ENCODE results near the gene UBE2V1. TPM values are rescaled to one million over a fixed set of nuclear protein-coding genes. Genes with fewer than 3 reads are reported as not detected.

UBE2V1 gene
- total RNA-seq, 2 donors from 2014 or later = 47.1 to 64.7 TPM

GRCh38 chr20:50141018-50141675 lies 28.2 kb upstream of the UBE2V1 start:
- 77% methylated on average over 6 of the region's 6 CpGs for WGBS
- intact Hi-C loops (cut with DNase I) = no loop called here
- DNase-seq (ENCODE audit: low spot score) = no peak
- Histone ChIP-seq H3K9me3 (no peaks in the 10 kb centered on the region), H3K4me3 (no peak overlapping the region), H3K27ac (peak overlapping the region; percentile 4 to 67), H3K36me3 (no peaks in the 10 kb centered on the region), H3K4me1 (replicated peaks) (peaks cover 28% of the 10 kb centered on the region), H3K27me3 (replicated peaks; ENCODE audit: insufficient read depth) (no peaks in the 10 kb centered on the region)
- TF ChIP-seq POLR2AphosphoS5 (IDR thresholded peaks at IDR 0.05) (no peak), POLR2A (IDR thresholded peaks at IDR 0.05) (no peak)
- TF ChIP-seq, protein P1, sequence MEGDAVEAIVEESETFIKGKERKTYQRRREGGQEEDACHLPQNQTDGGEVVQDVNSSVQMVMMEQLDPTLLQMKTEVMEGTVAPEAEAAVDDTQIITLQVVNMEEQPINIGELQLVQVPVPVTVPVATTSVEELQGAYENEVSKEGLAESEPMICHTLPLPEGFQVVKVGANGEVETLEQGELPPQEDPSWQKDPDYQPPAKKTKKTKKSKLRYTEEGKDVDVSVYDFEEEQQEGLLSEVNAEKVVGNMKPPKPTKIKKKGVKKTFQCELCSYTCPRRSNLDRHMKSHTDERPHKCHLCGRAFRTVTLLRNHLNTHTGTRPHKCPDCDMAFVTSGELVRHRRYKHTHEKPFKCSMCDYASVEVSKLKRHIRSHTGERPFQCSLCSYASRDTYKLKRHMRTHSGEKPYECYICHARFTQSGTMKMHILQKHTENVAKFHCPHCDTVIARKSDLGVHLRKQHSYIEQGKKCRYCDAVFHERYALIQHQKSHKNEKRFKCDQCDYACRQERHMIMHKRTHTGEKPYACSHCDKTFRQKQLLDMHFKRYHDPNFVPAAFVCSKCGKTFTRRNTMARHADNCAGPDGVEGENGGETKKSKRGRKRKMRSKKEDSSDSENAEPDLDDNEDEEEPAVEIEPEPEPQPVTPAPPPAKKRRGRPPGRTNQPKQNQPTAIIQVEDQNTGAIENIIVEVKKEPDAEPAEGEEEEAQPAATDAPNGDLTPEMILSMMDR (IDR thresholded peaks at IDR 0.05) = no peak

- 77% methylated on average over 11 of the region's 11 CpGs for WGBS
- no peak for TF ChIP-seq POLR2A (IDR thresholded peaks at IDR 0.05)
- TF ChIP-seq POLR2AphosphoS5 (IDR thresholded peaks at IDR 0.05) = no peak
- TF ChIP-seq, protein P1 (IDR thresholded peaks at IDR 0.05) = no peak
- Histone ChIP-seq H3K9me3 (no peaks in the 10 kb centered on the region), H3K27me3 (replicated peaks; ENCODE audit: insufficient read depth) (no peaks in the 10 kb centered on the region), H3K27ac (no peak overlapping the region), H3K36me3 (no peaks in the 10 kb centered on the region), H3K4me3 (no peak overlapping the region), H3K4me1 (replicated peaks) (peaks cover 28% of the 10 kb centered on the region)
- no peak for DNase-seq (ENCODE audit: low spot score)
- intact Hi-C loops (cut with DNase I) = no loop called here
Observed at GRCh38 chr20:50140339-50140859, 27.4 kb upstream of the UBE2V1 start.

- no peak overlapping the region for H3K4me3 ChIP-seq
- WGBS = 66% methylated on average over 27 of the region's 29 CpGs
- H3K27ac ChIP-seq = peak overlapping the region; percentile 15 to 30
- no peaks in the 10 kb centered on the region for H3K36me3 ChIP-seq
- DNase-seq (ENCODE audit: low spot score) = no peak
- no peaks in the 10 kb centered on the region for H3K27me3 ChIP-seq (replicated peaks; ENCODE audit: insufficient read depth)
- intact Hi-C loops (cut with DNase I) = no loop called here
- TF ChIP-seq POLR2AphosphoS5 (IDR thresholded peaks at IDR 0.05) (no peak), POLR2A (IDR thresholded peaks at IDR 0.05) (no peak)
- TF ChIP-seq, protein P1 (IDR thresholded peaks at IDR 0.05) = no peak
- peaks cover 25% of the 10 kb centered on the region for H3K4me1 ChIP-seq (replicated peaks)
- no peaks in the 10 kb centered on the region for H3K9me3 ChIP-seq
Observed at GRCh38 chr20:50138479-50139393, 25.8 kb upstream of the UBE2V1 start.

DNA sequence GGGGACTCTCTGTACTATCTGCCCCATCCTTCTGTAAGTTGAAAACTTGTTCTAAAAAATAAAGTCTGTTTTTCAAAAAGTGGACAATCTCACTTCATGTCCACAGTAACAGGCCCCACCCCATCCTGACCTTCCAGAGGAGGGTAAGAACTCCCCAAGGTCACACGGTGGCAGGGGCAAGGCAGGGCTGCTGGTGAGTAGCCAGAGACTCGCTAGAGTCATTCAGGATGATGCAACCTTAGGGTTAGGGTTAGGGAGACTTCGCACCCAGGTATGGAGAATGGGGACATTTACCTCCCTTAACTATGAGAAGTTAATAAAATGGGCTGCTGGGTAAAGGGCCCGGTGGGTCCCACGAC lies 25.1 kb upstream of the UBE2V1 start:
- TF ChIP-seq, protein P1 (IDR thresholded peaks at IDR 0.05) = no peak
- no peak for TF ChIP-seq POLR2A (IDR thresholded peaks at IDR 0.05)
- no peak for TF ChIP-seq POLR2AphosphoS5 (IDR thresholded peaks at IDR 0.05)

More for the DNA sequence above, 25.1 kb upstream of the UBE2V1 start:
- Histone ChIP-seq H3K4me1 (replicated peaks) (peaks cover 20% of the 10 kb centered on the region), H3K27me3 (replicated peaks; ENCODE audit: insufficient read depth) (no peaks in the 10 kb centered on the region), H3K4me3 (no peak overlapping the region), H3K9me3 (no peaks in the 10 kb centered on the region), H3K27ac (peak overlapping the region; percentile 15 to 30), H3K36me3 (no peaks in the 10 kb centered on the region)
- DNase-seq (ENCODE audit: low spot score) = no peak
- WGBS = 85% methylated on average over 5 of the region's 5 CpGs
- intact Hi-C loops (cut with DNase I) = no loop called here

Data from prostate gland (tissue), 2 donors.